ENCODE measurements around the gene PCBD1. TPM values are rescaled to one million over a fixed set of nuclear protein-coding genes. Genes with fewer than 3 reads are reported as not detected.

Gene PCBD1
- total and polyA plus RNA-seq, 2 donors from 2014 or later = 90.1 to 371 TPM

GRCh38 chr10:70851597-70852475 is 36.5 kb downstream of the PCBD1 start:
- Histone ChIP-seq H3K27ac (ENCODE audit: low read depth in 2 of 2, low read length in 2 of 2) (no peak overlapping the region), H3K36me3 (ENCODE audit: control insufficient read depth in 2 of 3, insufficient read depth in 3 of 3, low read length in 3 of 3) (peaks cover 2 to 21% (median 7%) of the 10 kb centered on the region in 3 donors), H3K4me3 (ENCODE audit: low read length in 3 of 3) (no peak overlapping the region), H3K4me1 (ENCODE audit: control insufficient read depth in 2 of 3, insufficient read depth in 2 of 3, low read depth in 1 of 3, low read length in 3 of 3) (peaks cover 0 to 3% (median 0%) of the 10 kb centered on the region in 3 donors), H3K27me3 (ENCODE audit: control insufficient read depth, insufficient read depth, low read length) (no peaks in the 10 kb centered on the region), H3K9ac (ENCODE audit: low read length in 3 of 3) (no peak overlapping the region), H3K9me3 (ENCODE audit: control insufficient read depth in 2 of 3, insufficient read depth in 1 of 3, low read length in 3 of 3) (no peaks in the 10 kb centered on the region)
- intact Hi-C loops (cut with DNase I) = no loop called here
- DNase-seq (no peak), FAIRE-seq (no peak)
- TF ChIP-seq CTCF (IDR thresholded peaks at IDR 0.05; ENCODE audit: borderline replicate concordance, extremely low read depth, insufficient read depth) = no peak

- Histone ChIP-seq H3K27me3 (ENCODE audit: control insufficient read depth, insufficient read depth, low read length) (no peaks in the 10 kb centered on the region), H3K36me3 (ENCODE audit: control insufficient read depth in 2 of 3, insufficient read depth in 3 of 3, low read length in 3 of 3) (peaks cover 3 to 25% (median 4%) of the 10 kb centered on the region in 3 donors), H3K4me1 (ENCODE audit: control insufficient read depth in 2 of 3, insufficient read depth in 2 of 3, low read depth in 1 of 3, low read length in 3 of 3) (peaks cover 0 to 3% (median 0%) of the 10 kb centered on the region in 3 donors), H3K4me3 (ENCODE audit: low read length in 3 of 3) (no peak overlapping the region), H3K9ac (ENCODE audit: low read length in 3 of 3) (no peak overlapping the region), H3K9me3 (ENCODE audit: control insufficient read depth in 2 of 3, insufficient read depth in 1 of 3, low read length in 3 of 3) (no peaks in the 10 kb centered on the region), H3K27ac (ENCODE audit: low read depth in 2 of 2, low read length in 2 of 2) (no peak overlapping the region)
- TF ChIP-seq CTCF (IDR thresholded peaks at IDR 0.05; ENCODE audit: borderline replicate concordance, extremely low read depth, insufficient read depth) = no peak
- DNase-seq (no peak), FAIRE-seq (no peak)
- intact Hi-C loops (cut with DNase I) = no loop called here
Observed at GRCh38 chr10:70850097-70850496, 38.3 kb downstream of the PCBD1 start.

GRCh38 chr10:70849582-70850016 is 38.8 kb downstream of the PCBD1 start:
- peak in 1 of 5 donors; percentile 50 for DNase-seq

More at GRCh38 chr10:70849582-70850016, 38.8 kb downstream of the PCBD1 start:
- H3K4me3 ChIP-seq (ENCODE audit: low read length in 3 of 3) = no peak overlapping the region
- FAIRE-seq = no peak
- H3K4me1 ChIP-seq (ENCODE audit: control insufficient read depth in 2 of 3, insufficient read depth in 2 of 3, low read depth in 1 of 3, low read length in 3 of 3) = peaks cover 0 to 3% (median 0%) of the 10 kb centered on the region in 3 donors
- H3K27me3 ChIP-seq (ENCODE audit: control insufficient read depth, insufficient read depth, low read length) = no peaks in the 10 kb centered on the region
- intact Hi-C loops (cut with DNase I) = no loop called here
- H3K9me3 ChIP-seq (ENCODE audit: control insufficient read depth in 2 of 3, insufficient read depth in 1 of 3, low read length in 3 of 3) = no peaks in the 10 kb centered on the region
- H3K9ac ChIP-seq (ENCODE audit: low read length in 3 of 3) = no peak overlapping the region
- no peak overlapping the region for H3K27ac ChIP-seq (ENCODE audit: low read depth in 2 of 2, low read length in 2 of 2)
- TF ChIP-seq CTCF (IDR thresholded peaks at IDR 0.05; ENCODE audit: borderline replicate concordance, extremely low read depth, insufficient read depth) = no peak
- peaks cover 3 to 24% (median 3%) of the 10 kb centered on the region in 3 donors for H3K36me3 ChIP-seq (ENCODE audit: control insufficient read depth in 2 of 3, insufficient read depth in 3 of 3, low read length in 3 of 3)
